KMS-11 (cell line): ENCODE data around the gene KIF6.

ENCODE experiments used
- H2AFZ ChIP-seq: fragments of 200-600 bp; sonication (generic); 2 replicates; pipeline ENCODE4 v1.6.1; 2016; ENCODE audit warnings: antibody characterized with exemption, mixed run types, low read depth
- H3K27ac ChIP-seq: fragments of 200-600 bp; sonication (generic); 2 replicates; pipeline ENCODE4 v1.6.1; 2016; ENCODE audit warnings: mild to moderate bottlenecking, mixed run types
- H3K27me3 ChIP-seq: fragments of 200-600 bp; sonication (generic); 2 replicates; pipeline ENCODE4 v1.6.1; 2017; ENCODE audit warnings: mild to moderate bottlenecking, low read depth, mixed run types, moderate library complexity; ENCODE audit not compliant: insufficient read depth
- H3K36me3 ChIP-seq: fragments of 200-600 bp; sonication (generic); 2 replicates; pipeline ENCODE4 v1.6.1; 2017; ENCODE audit warnings: mild to moderate bottlenecking, mixed run types; ENCODE audit not compliant: insufficient read depth
- H3K4me1 ChIP-seq: fragments of 200-600 bp; sonication (generic); 2 replicates; pipeline ENCODE4 v1.6.1; 2016; ENCODE audit warnings: mild to moderate bottlenecking, low read depth, mixed run types; ENCODE audit not compliant: poor library complexity, severe bottlenecking
- H3K4me2 ChIP-seq: fragments of 200-600 bp; sonication (generic); 2 replicates; pipeline ENCODE4 v1.7.0; 2016; ENCODE audit warnings: mild to moderate bottlenecking, mixed run types
- H3K4me3 ChIP-seq: fragments of 200-600 bp; sonication (generic); IDR thresholded peaks from 2 replicates; pipeline ENCODE4 v1.6.1; 2017; ENCODE audit warnings: low read depth, low read length, mixed read lengths; ENCODE audit not compliant: insufficient read depth
- H3K79me2 ChIP-seq: fragments of 200-600 bp; sonication (generic); 2 replicates; pipeline ENCODE4 v1.6.1; 2016; ENCODE audit warnings: low read depth, mixed run types; ENCODE audit not compliant: insufficient read depth
- H3K9ac ChIP-seq: fragments of 200-600 bp; sonication (generic); 2 replicates; pipeline ENCODE4 v1.6.1; 2016; ENCODE audit warnings: mild to moderate bottlenecking, mixed run types
- H4K20me1 ChIP-seq: fragments of 200-600 bp; sonication (generic); 2 replicates; pipeline ENCODE4 v1.6.1; 2016; ENCODE audit warnings: mild to moderate bottlenecking, mixed run types; ENCODE audit not compliant: insufficient read depth
- CTCF ChIP-seq: fragments of 200-600 bp; sonication (generic); conservative IDR thresholded peaks from 2 replicates; pipeline ENCODE4 v1.6.1; 2017; ENCODE audit warnings: low read depth, mild to moderate bottlenecking, antibody characterized with exemption, low read length, moderate library complexity, mixed read lengths

The KIF6 gene

GRCh38 chr6:39328066-39328465 lies 397.1 kb downstream of the KIF6 start:
- no peaks in the 10 kb centered on the region for H3K36me3 ChIP-seq
- no peak overlapping the region for H3K4me3 ChIP-seq
- no peak for TF ChIP-seq CTCF
- H2AFZ ChIP-seq, result no peak overlapping the region
- H3K27ac ChIP-seq, result no peak overlapping the region
- no peak overlapping the region for H3K9ac ChIP-seq
- no peaks in the 10 kb centered on the region for H3K27me3 ChIP-seq
- no peak overlapping the region for H3K4me2 ChIP-seq
- no peaks in the 10 kb centered on the region for H3K79me2 ChIP-seq
- no peaks in the 10 kb centered on the region for H4K20me1 ChIP-seq
- H3K4me1 ChIP-seq, result no peaks in the 10 kb centered on the region

GRCh38 chr6:39327507-39327906 lies 397.7 kb downstream of the KIF6 start:
- H3K36me3 ChIP-seq, result no peaks in the 10 kb centered on the region
- TF ChIP-seq CTCF, result no peak
- no peak overlapping the region for H3K4me2 ChIP-seq
- no peak overlapping the region for H2AFZ ChIP-seq
- H3K27ac ChIP-seq, result no peak overlapping the region
- no peaks in the 10 kb centered on the region for H3K4me1 ChIP-seq
- no peaks in the 10 kb centered on the region for H4K20me1 ChIP-seq
- H3K79me2 ChIP-seq, result no peaks in the 10 kb centered on the region
- no peak overlapping the region for H3K4me3 ChIP-seq
- no peaks in the 10 kb centered on the region for H3K27me3 ChIP-seq
- H3K9ac ChIP-seq, result no peak overlapping the region

- Histone ChIP-seq H4K20me1 (no peaks in the 10 kb centered on the region), H3K9ac (no peak within 1 kb of the TSS), H3K36me3 (no peaks in the 10 kb centered on the region), H3K27me3 (no peaks in the 10 kb centered on the region), H3K79me2 (no peaks in the 10 kb centered on the region), H3K4me3 (no peak within 1 kb of the TSS), H3K4me1 (no peaks in the 10 kb centered on the region), H3K4me2 (no peak within 1 kb of the TSS), H3K27ac (no peak within 1 kb of the TSS), H2AFZ (no peak within 1 kb of the TSS)
- TF ChIP-seq CTCF, result no peak
These were observed 402.8 kb downstream of the KIF6 start, which contains the start of gene KCNK16 for GRCh38 chr6:39322306-39322850. Gene KCNK16 (minus strand): TSS chr6:39322702. CDS start chr6:39322540, 162 bp downstream.

GRCh38 chr6:39321761-39322160 lies 403.4 kb downstream of the KIF6 start:
- Histone ChIP-seq H3K9ac (no peak overlapping the region), H3K4me1 (no peaks in the 10 kb centered on the region), H3K27me3 (no peaks in the 10 kb centered on the region), H4K20me1 (no peaks in the 10 kb centered on the region), H3K36me3 (no peaks in the 10 kb centered on the region), H2AFZ (no peak overlapping the region), H3K27ac (no peak overlapping the region), H3K79me2 (no peaks in the 10 kb centered on the region), H3K4me3 (no peak overlapping the region), H3K4me2 (no peak overlapping the region)
- TF ChIP-seq CTCF, result no peak
